Measurements from ENCODE around the gene KCNT1. TPM values are rescaled to one million over a fixed set of nuclear protein-coding genes. Genes with fewer than 3 reads are reported as not detected.

Gene KCNT1
- polyA plus RNA-seq, 1 donor = 16.8 TPM

- no peak for DNase-seq
These were observed 25.4 kb downstream of the KCNT1 start for GRCh38 chr9:135727257-135727875.

DNA sequence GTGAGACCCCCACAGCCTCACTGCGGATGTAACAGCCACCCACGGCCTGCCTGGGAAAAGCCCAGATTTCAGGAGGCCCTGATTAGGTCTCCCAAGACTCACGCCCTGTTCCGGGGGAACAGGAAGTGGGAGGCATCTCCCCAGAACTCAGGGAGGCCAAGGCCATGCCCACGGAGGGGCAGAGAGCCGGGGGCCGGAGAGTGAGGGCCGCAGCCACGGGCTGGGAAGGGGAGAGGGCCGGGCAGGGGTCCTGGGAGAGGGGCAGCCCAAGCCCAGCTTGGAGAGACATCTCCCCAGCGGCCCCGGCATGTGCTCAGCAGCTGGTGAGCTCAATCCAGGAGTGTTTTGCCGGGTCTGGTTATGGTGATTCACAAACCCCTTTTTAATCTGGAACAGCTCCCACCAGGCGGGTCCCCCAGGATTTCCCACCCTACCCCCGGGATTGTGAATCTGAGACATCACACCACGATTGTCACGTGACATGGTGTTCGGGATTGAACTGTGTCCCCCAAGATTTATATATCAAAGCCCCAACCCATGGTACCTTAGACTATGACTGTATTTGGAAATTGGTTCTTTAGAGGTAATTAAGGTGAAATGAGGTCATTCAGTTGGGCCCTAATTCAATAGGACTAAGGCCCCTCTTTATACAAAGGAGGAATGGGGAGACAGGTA lies 26.6 kb downstream of the KCNT1 start:
- no peak for DNase-seq

- no peak for DNase-seq
These were observed 27.5 kb downstream of the KCNT1 start for GRCh38 chr9:135729480-135729879.

- no peak for DNase-seq
These were observed 29.5 kb downstream of the KCNT1 start for GRCh38 chr9:135731454-135731853.

- no peak for DNase-seq
These were observed 30.7 kb downstream of the KCNT1 start for GRCh38 chr9:135732569-135733257.

GRCh38 chr9:135734616-135735144 lies 32.7 kb downstream of the KCNT1 start:
- no peak for DNase-seq

- DNase-seq = no peak
These were observed 34.4 kb downstream of the KCNT1 start for GRCh38 chr9:135736272-135736978.

DNA sequence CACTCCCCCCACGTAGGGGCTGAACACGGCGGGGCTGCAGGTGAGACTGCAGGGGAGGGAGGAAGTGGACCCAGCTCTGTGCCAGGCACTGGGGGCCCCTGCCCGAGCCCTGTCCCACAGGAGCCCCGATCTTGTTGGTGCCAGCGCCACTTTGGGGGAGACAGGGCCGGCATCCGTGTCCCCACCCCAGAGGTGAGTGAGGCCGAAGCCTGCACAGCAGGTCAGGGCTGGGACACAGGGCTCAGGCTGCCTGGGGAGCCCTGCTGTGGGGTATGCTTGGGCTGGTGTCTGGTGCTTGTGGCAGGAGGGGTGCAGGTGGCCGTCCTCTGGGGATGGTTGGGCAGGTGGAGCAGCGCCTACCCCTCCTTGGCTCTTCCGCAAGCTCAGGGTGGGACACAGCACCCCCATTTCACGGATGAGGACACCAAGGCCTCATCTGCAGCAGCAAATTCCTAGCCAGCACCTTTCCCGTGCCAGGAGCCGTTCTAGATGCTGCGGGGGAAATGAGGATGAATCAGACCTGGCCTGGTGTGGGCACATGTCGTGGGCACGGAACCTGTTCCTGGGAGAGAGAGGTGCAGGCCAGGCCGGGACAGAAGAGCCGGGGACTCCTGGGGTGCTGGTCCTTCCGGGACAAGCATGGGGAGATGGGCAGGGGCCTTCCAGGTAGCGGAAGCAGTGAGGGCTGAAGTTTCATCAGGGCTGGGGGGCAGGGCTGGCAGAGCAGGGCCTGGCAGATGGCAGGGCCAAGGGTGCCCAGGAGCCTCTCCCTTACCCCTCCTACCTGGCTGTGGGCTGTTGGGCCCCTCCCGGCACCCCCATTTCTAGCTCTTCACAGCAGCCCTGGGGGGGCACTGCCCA lies 35.2 kb downstream of the KCNT1 start:
- DNase-seq = no peak

DNA sequence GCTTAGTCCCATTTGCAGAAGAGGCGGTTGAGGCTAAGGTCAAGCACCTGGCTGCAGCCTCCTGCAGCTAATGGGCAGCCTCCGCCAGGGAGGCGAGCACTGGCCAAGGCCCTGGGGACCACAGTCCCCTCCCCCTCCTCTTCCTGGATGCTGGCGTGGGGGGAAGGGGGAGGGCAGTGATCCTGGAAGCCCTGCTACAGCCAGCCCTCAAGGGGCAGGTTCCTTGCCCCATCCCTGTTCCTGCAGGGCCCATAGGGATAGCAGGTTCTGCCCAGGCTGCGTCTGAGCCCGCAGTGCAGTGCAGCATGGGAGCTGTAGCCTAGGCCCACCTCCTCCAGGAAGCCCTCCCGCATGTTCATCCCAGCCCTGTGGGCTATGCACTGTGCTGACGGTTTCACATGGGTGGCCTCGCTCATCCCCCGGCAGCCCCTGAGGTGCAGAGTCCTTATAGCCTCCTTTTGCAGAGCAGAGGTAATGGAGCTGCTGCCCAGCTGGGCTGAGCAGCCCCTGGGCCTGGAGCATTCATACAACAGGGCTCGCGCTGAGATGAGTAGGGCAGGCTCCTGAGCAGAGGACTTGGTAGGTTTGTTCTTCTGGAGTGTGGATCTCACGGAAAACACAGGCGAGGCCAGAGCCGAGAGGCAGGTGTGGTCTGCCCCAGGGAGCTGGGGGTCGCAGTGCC lies 36.0 kb downstream of the KCNT1 start:
- no peak for DNase-seq

DNA sequence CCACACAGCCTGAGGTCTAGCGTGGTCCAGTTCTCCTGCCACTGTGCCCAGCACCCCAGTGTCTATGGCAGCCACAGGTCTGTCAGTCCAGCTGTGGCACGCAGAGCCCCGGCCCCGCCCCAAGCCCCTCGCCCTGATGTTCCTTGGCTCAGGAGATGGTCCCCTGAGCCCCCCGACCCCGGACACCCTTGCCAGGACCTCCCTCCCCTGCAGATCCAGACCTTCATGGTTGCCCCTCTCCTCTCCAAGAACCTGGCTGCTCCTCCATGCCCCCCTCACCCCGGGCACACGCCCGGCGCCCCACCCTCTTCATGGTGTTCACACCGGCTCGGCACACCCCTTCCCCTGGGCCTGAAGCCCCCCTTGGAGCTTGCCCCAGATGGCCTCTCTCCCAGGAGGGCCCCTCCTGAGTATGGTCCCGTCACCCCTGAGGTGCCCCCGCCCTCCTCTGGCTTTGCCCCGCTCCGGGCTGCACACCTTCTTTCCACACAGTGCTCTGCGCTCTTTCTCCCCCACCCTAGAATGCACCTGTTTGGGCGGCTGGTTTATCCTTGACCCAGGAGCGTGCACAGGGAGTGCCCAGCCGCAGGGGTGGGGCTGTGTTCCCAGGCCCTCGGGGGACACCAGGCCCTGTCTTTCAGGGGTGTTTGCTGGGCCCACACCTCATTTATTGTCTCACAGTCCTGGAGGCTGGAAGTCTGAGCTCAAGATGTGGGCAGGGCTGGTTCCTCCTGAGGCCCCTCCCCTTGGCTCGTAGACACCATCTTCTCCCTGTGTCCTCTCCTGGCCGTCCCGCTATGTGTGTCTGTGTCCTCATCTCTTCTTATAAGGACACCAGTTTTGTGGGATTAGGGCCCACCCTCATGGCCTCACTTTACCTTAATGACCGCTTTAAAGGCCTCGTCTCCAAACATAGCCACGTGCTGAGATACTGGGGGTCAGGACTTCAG lies 37.6 kb downstream of the KCNT1 start:
- no peak for DNase-seq

DNA sequence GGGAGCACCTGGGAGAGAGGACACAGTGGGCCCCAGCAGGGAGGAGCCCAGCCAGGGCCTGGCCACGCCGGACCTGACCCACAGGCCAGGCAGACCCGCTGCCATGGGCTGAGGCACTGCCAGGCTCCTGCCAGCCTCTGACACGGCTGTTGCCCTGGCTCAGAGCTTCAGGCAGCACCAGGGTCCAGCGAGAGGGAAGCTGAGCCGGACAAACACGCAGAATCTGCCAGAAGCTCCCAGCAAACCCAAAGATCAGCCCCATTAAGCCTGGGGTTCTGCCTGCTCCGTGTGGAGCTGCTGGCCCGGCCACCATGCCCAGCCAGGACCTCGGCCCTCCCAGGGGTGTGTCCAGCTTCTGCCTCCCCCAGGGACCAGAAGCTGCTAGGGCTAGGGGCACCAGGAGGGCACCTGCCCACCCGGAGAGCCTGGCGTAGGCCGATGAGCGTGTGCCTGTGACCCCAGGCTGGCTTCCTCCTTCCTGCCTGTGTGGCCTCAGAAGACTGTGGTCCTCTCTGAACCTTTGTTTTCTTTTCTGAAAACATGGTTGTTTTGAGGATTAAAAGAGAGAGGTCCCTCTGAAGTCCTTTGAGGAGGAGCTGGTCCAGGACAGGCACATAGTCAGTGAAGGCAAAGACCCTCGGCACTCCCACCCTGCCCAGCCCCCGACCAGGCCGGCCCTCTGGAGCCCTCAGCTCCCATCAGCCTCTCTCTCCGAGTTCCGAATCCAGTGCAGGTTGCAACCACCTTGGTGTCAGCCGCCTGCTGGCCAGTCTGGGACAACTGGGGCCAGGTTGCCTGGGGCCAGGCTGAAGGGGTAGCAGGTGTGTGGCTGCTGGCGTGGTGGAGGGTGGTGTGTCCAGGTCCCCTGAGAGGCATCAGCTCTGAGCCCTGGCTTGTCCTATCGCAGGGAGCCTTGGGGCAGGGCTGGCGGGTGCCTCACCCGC lies 39.6 kb downstream of the KCNT1 start:
- no peak for DNase-seq

DNA sequence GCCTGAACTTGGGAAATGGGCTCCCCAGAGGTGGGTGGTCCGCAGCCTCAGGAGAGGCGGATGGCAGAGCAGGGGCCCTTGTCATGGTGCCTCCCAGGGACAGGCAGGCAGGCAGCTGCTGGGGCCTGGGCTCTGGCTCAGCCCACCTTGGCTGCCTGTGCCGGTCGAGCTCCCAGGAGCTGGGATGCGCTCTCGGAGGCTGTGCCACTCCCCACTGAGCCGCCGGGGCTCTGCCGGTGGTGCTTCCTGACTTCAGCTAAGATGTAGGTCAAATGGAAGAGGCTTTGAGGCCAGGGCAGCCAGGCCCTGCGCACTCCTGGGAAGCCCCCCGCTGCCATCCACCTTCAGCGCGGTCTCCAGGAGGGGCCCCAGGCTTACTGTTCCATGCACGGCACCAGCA lies 41.0 kb downstream of the KCNT1 start:
- DNase-seq = no peak

DNA sequence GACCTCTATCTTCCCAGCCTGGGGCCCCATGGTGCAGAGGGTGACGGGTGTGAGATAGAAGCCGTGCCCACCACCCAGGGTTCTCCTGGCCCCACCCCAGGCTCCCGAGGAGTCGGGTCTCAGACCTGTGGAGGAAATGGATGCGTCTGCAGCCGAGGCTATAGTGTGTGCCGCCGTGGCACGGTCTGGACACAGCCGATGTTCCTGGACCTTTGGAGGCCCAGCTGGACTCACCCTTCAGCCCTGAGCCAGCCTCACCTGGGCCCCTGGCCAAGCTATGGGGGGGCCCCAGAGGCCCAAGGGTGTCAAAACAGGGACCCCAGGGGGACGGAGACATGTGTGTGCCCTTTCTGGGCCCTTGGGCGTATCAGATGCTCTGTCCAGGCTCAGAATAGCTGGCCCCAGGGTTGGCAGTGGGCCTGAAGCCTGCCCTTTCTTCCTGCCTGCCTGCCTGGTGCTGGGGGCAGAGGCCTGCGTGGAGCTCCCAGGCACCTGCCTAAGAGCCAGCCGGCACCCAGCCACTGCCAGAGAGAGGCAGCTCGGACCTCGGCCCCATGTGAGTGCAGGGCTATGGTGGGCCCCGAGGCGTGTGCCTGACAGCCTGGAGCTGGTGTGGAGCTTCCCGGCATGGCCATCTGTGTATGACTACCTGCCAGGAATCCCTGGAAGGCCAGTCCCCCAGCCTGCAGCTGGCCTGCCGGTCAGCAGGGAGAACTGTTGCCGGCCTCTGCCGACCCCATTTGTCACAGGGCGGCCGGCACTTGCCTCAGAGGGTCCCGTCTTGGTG lies 41.8 kb downstream of the KCNT1 start:
- no peak for DNase-seq

DNA sequence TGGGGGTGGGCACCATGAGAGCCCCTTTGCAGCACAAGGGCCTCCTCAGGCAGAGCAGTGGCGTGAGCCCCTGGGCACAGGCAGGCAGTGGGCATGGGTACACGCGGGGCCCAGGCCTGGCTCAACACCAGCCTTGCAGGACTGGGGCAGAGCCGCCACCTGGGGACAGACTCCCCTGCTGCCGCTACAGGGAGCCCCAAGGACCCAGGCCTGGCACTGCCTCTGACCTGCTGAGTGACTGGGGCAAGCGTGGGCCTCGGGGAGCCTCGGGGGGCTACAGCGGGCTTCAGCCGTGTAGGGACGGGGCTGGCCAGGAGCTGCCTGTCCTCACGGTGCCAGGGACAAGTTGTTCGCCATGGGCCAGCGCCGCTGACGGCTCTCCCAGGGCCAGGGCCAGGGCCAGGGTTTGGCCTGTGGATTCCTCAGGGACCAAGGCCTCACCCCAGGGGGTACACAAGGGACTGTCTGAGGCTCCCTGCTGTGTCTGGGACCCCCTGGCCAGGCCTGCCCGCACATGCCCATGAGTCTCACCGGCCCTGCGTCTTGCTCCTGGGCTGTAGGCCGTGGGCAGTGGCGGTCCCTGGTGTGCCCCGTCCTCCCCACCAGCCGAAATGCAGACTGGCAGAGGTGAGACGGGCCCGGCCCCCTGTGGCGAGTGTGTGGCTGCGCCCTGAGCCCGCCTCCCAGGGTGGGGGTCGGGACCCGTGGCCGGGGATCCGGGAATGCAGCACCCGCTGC lies 42.5 kb downstream of the KCNT1 start:
- DNase-seq = no peak

- DNase-seq = no peak
These were observed 43.2 kb downstream of the KCNT1 start for GRCh38 chr9:135745189-135745588.

- DNase-seq = no peak
These were observed 43.8 kb downstream of the KCNT1 start for GRCh38 chr9:135745686-135746324.

DNA sequence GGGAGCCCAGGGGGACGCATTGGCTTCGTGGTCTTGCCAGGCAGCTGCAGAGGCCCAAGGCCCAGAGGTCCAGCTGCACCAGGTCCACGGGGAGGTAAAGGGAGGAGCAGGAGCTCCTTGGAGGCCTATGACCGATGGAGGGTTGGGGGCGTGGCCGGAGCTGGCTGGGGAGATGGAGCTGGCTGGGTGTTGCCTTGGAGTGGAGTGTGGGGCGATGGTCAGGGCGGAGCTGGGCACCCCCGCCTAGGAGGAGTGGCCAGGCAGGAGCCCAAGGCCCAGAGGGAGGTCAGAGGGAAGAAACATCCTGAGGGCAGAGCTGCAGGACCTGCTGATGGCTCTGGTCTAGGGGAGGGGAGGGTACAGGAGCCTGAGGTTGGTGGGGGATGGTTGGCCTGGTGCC lies 44.6 kb downstream of the KCNT1 start:
- DNase-seq = no peak
